ENCODE data around the gene ZNF773.
"Not testable (repeated sequence)": the region's sequence is repeated elsewhere in the genome, so short reads cannot be mapped to it uniquely, and the experiment has no call there.

ZNF773 gene

GRCh38 chr19:57499680-57500395 is at the start of gene ZNF773:
ZNF773 (plus strand) TSS chr19:57499938; CDS start chr19:57500081, 143 bp downstream.
- DNase-seq = peak; percentile 92

GRCh38 chr19:57452307-57452706 is 47.4 kb upstream of the ZNF773 start:
- no peak for DNase-seq

- peak; percentile 58 for DNase-seq
Observed at GRCh38 chr19:57465680-57466381, 33.9 kb upstream of the ZNF773 start.

- DNase-seq = no peak
Observed at GRCh38 chr19:57466489-57466888, 33.2 kb upstream of the ZNF773 start.

- DNase-seq = no peak
Observed at GRCh38 chr19:57473646-57474045, 26.1 kb upstream of the ZNF773 start.

- peak; percentile 95 for DNase-seq
Observed at GRCh38 chr19:57477191-57478008, 22.3 kb upstream of the ZNF773 start, which contains the start of gene ZNF772. ZNF772 (minus strand) TSS chr19:57477566; CDS start chr19:57477309, 257 bp downstream.

- DNase-seq = peak; percentile 97
Observed at GRCh38 chr19:57487477-57488298, 12.1 kb upstream of the ZNF773 start, which contains the start of gene ZNF419. ZNF419 (plus strand) TSS chr19:57487750; CDS start chr19:57487951, 201 bp downstream.

GRCh38 chr19:57488299-57488644 is 11.5 kb upstream of the ZNF773 start:
- not testable (repeated sequence) for DNase-seq

GRCh38 chr19:57499332-57499679 is 432 bp upstream of the ZNF773 start:
- not testable (repeated sequence) for DNase-seq

GRCh38 chr19:57500400-57500799 is 662 bp downstream of the ZNF773 start:
- DNase-seq = not testable (repeated sequence)

GRCh38 chr19:57506163-57506562 is 6.4 kb downstream of the ZNF773 start:
- no peak for DNase-seq

GRCh38 chr19:57511484-57511883 is 11.7 kb downstream of the ZNF773 start:
- DNase-seq = no peak

- DNase-seq = peak; percentile 11
Observed at GRCh38 chr19:57512845-57513244, 13.1 kb downstream of the ZNF773 start.

- no peak for DNase-seq
Observed at GRCh38 chr19:57515255-57515654, 15.5 kb downstream of the ZNF773 start.

- not testable (repeated sequence) for DNase-seq
Observed at GRCh38 chr19:57518021-57518420, 18.3 kb downstream of the ZNF773 start.

GRCh38 chr19:57527136-57527881 is 27.6 kb downstream of the ZNF773 start, which contains the start of gene ZNF549:
ZNF549 (plus strand) TSS chr19:57527356; CDS start chr19:57527574, 218 bp downstream.
- no peak for DNase-seq

- no peak for DNase-seq
Observed at GRCh38 chr19:57537953-57538547, 38.3 kb downstream of the ZNF773 start.

GRCh38 chr19:57546513-57546912 is 46.8 kb downstream of the ZNF773 start:
- DNase-seq = no peak

GRCh38 chr19:57552432-57552831 is 52.7 kb downstream of the ZNF773 start:
- no peak for DNase-seq

- DNase-seq = no peak
Observed at GRCh38 chr19:57557659-57558058, 57.9 kb downstream of the ZNF773 start.

Measured in NCI-H69 (cell line).